MM.1S (cell line): ENCODE measurements around the gene EML1.

ENCODE experiments used
- CTCF ChIP-seq: fragments of 300-600 bp; sonication (generic); IDR thresholded peaks from 2 replicates; pipeline ENCODE4 v1.5.1; 2016; ENCODE audit warnings: antibody characterized with exemption, low read length, mixed read lengths
- EZH2 ChIP-seq: fragments of 300-600 bp; sonication (generic); optimal IDR thresholded peaks from 2 replicates; pipeline ENCODE3; 2017; ENCODE audit warnings: low read depth, mild to moderate bottlenecking, antibody characterized with exemption, low read length, mixed read lengths
- EZH2phosphoT487 ChIP-seq: fragments of 300-600 bp; sonication (generic); IDR thresholded peaks from 2 replicates; pipeline ENCODE4 v1.6.1; 2018; ENCODE audit warnings: antibody characterized with exemption, low read length

GRCh38 chr14:99969673-99970322 lies 176.6 kb downstream of the EML1 start:
- TF ChIP-seq CTCF (no peak), EZH2phosphoT487 (no peak), EZH2 (no peak)
